Heart right ventricle (tissue), 16 donors: ENCODE data around the gene SERP1. TPM values are rescaled to one million over a fixed set of nuclear protein-coding genes. Genes with fewer than 3 reads are reported as not detected.

ENCODE experiments used
- ATAC-seq, 8 donors: fragments of 200-7000 bp; cut with Tn5 transposase; one replicate each; pipeline ENCODE4 v1.9.1; 2020; ENCODE audit warnings: mild to moderate bottlenecking in 8 of 8, moderate library complexity in 8 of 8, moderate number of reproducible peaks in 1 of 8
- DNase-seq, 2 donors: peaks; one replicate each; pipeline ENCODE4 v3.0.0-alpha.2; 2020
- H3K27ac ChIP-seq, 10 donors: fragments of 200-600 bp; sonication (generic) in 2 of 10; one replicate each; pipeline versions ENCODE4 v1.5.0 to v1.8.0; 2020 to 2022; ENCODE audit warnings: mild to moderate bottlenecking in 3 of 10
- H3K27me3 ChIP-seq, 7 donors: fragments of 200-600 bp; one replicate each; pipeline ENCODE4 v1.8.0; 2021 to 2022; ENCODE audit warnings: mild to moderate bottlenecking in 2 of 7
- H3K36me3 ChIP-seq, 9 donors: fragments of 200-600 bp; sonication (generic) in 1 of 9; one replicate each; pipeline versions ENCODE4 v1.5.0 to v1.8.0; 2020 to 2022; ENCODE audit warnings: mild to moderate bottlenecking in 2 of 9
- H3K4me1 ChIP-seq, 9 donors: fragments of 200-600 bp; sonication (generic) in 1 of 9; one replicate each; pipeline versions ENCODE4 v1.5.0 to v1.8.0; 2020 to 2022; ENCODE audit warnings: mild to moderate bottlenecking in 4 of 9
- H3K4me3 ChIP-seq, 10 donors: fragments of 200-600 bp; sonication (generic) in 2 of 10; one replicate each; pipeline versions ENCODE4 v1.5.0 to v1.8.0; 2020 to 2022; ENCODE audit warnings: mild to moderate bottlenecking in 7 of 10, moderate library complexity in 2 of 10
- H3K9me3 ChIP-seq, 11 donors: fragments of 200-600 bp in 10 of 11; sonication (generic) in 2 of 11; one replicate each; pipeline versions ENCODE4 v1.5.0 to v1.8.0; 2013 to 2022; ENCODE audit warnings: mild to moderate bottlenecking in 2 of 11, control low read depth in 1 of 11, moderate library complexity in 1 of 11
- WGBS, 2 donors: extraction: QIAGEN DNeasy Blood & Tissue Kit; methylation state at CpG; one replicate each; pipeline ENCODE4 v1.1.7; 2013; ENCODE audit warnings: inconsistent platforms in 1 of 2; 5-methylcytosine and 5-hydroxymethylcytosine counted together
- intact Hi-C, 10 donors: fragments of 100-400 bp; cut with DNase I; formaldehyde crosslinking; loops; one replicate each; pipeline versions ENCODE4 v1.11.1 to v1.14.2; 2022
- polyA plus RNA-seq, 2 donors: library from polyadenylated mRNA; stranded (reverse); fragments of 200-250 nt; gene quantifications; one replicate each; pipeline ENCODE4 v1.2.3, GENCODE V29; 2013
- total RNA-seq, 10 donors: library from RNA; stranded (reverse); fragmentation: NEBNext Ultra II Directional in 3 of 10; extraction: Animal tissue kit (Norgen Biotek cat#: 25700) in 3 of 10; gene quantifications; one replicate each; pipeline versions ENCODE4 v1.2.1 to v1.2.4, GENCODE V29; 2021 to 2023
- TF ChIP-seq, protein P1 (sequence below), 9 donors: fragments of 200-600 bp; sonication (generic) in 2 of 9; IDR thresholded peaks; one replicate each; pipeline versions ENCODE4 v1.5.0 to v1.8.0; 2021 to 2022; ENCODE audit warnings: antibody characterized with exemption in 9 of 9, mild to moderate bottlenecking in 5 of 9, moderate library complexity in 1 of 9
- donor health status: Arrhythmogenic right ventricular cardiomyopathy.
- donor health status: ischemic (EF 13 %, LVEDD 7.1; RV severe dilation, severe dysfunction).
- donor health status: healthy with polysubstance abuse.
- donor health status: DM: no; HTN: yes; CAD: no.
- donor health status: DM: no; HTN: no; CAD: no.
- donor health status: ischemic (EF 25% LVEDD 6.9; RV normal size, moderate dysfunction).
- donor health status: ischemic (EF 25% LVEDD 5.7; RV mildly dilated, moderate dysfunction).
- donor health status: healthy.
- donor health status: DM: yes; HTN: yes; CAD: no.
- donor health status: Ischemic cardiomyopathy.
- donor health status: ischemic (EF 35%, LVEDD 5.7; RV mildly dilated, moderate dysfunction).
- donor health status: nonischemic (EF 11% LVEDD 7.7; RV severe dilation, severe dysfunction).
- donor health status: DM: yes; HTN: yes; CAD: no.
- donor health status: PGD.
- donor health status: ischemic (EF 29% LVEDD 5.4; RV normal size, mild dysfunction).
- donor health status: nonischemic (EF 23%, LVEDD 6.1; RV moderate dilation, normal function).

The SERP1 gene
- total and polyA plus RNA-seq, 12 donors: 17.5 to 79.0 (median 21.9) TPM

DNA sequence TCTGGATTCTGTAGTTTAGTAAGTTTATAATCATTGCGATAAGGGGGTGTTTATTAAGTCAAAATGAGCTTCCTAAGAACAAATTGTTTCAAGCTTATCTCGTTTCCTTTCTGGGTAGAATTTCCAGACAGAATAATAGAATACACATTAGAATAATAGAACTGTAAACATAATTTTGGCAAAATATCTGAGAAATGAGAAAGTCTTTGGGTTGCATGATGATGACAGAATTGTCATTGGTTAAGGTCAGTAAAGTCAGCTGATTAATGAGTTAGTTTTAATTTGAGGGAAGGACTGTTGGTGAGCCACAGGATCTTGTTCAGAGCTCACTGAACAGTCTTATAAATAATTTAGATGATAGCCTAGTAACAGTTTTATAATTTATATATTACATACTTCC, 10.5 kb upstream of the SERP1 start:
- Histone ChIP-seq H3K4me1 (peaks cover 0 to 12% (median 6%) of the 10 kb centered on the region in 9 donors), H3K4me3 (no peak overlapping the region), H3K36me3 (peaks cover 0 to 96% (median 28%) of the 10 kb centered on the region in 9 donors), H3K27ac (no peak overlapping the region), H3K27me3 (no peaks in the 10 kb centered on the region), H3K9me3 (no peaks in the 10 kb centered on the region)
- DNase-seq (no peak), ATAC-seq (no peak)
- TF ChIP-seq, protein P1, sequence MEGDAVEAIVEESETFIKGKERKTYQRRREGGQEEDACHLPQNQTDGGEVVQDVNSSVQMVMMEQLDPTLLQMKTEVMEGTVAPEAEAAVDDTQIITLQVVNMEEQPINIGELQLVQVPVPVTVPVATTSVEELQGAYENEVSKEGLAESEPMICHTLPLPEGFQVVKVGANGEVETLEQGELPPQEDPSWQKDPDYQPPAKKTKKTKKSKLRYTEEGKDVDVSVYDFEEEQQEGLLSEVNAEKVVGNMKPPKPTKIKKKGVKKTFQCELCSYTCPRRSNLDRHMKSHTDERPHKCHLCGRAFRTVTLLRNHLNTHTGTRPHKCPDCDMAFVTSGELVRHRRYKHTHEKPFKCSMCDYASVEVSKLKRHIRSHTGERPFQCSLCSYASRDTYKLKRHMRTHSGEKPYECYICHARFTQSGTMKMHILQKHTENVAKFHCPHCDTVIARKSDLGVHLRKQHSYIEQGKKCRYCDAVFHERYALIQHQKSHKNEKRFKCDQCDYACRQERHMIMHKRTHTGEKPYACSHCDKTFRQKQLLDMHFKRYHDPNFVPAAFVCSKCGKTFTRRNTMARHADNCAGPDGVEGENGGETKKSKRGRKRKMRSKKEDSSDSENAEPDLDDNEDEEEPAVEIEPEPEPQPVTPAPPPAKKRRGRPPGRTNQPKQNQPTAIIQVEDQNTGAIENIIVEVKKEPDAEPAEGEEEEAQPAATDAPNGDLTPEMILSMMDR (IDR thresholded peaks at IDR 0.05): no peak
- 60 to 63% methylated on average over 2 of the region's 2 CpGs for WGBS, 2 donors
- intact Hi-C loops: loop anchor here in 1 of 10 donors (5.0 kb wide), 1 partner anchor 36 kb away; no protein-coding TSS in a partner anchor

DNA sequence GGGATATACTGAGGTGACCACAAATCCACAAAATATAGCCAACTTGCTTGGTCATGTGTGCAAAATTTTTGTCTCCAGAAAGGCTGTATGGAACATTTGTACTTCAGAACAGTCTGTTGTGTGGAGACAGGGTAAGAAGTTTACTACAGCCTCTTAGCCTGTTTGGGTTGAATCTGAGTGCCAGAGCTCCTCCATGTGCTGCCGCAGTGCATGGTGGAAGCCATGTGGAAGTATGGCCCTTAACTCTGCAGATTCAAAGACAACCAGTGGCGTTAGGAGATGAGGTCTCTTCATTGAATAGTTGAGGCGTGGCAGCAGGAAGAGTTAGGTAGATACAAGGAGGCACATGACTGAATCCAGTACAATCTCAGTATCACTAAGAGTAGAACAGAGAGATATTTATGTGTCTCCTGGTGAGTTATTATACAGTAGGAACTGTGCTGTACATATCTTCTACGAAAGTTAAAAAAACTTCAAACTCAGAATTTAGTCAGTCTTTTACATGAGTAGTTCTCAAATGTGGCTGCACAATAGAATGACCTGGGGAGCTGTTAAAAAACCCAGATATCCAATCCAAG, 9.7 kb upstream of the SERP1 start:
- DNase-seq (no peak), ATAC-seq (no peak)
- intact Hi-C loops: loop anchor here in 1 of 10 donors (5.0 kb wide), 1 partner anchor 36 kb away; no protein-coding TSS in a partner anchor
- Histone ChIP-seq H3K27ac (no peak overlapping the region), H3K4me1 (peaks cover 0 to 12% (median 6%) of the 10 kb centered on the region in 9 donors), H3K4me3 (no peak overlapping the region), H3K36me3 (peaks cover 0 to 95% (median 28%) of the 10 kb centered on the region in 9 donors), H3K27me3 (no peaks in the 10 kb centered on the region), H3K9me3 (no peaks in the 10 kb centered on the region)
- TF ChIP-seq, protein P1 (IDR thresholded peaks at IDR 0.05): no peak
- WGBS, 2 donors: 91 to 93% methylated on average over 4 of the region's 4 CpGs

DNA sequence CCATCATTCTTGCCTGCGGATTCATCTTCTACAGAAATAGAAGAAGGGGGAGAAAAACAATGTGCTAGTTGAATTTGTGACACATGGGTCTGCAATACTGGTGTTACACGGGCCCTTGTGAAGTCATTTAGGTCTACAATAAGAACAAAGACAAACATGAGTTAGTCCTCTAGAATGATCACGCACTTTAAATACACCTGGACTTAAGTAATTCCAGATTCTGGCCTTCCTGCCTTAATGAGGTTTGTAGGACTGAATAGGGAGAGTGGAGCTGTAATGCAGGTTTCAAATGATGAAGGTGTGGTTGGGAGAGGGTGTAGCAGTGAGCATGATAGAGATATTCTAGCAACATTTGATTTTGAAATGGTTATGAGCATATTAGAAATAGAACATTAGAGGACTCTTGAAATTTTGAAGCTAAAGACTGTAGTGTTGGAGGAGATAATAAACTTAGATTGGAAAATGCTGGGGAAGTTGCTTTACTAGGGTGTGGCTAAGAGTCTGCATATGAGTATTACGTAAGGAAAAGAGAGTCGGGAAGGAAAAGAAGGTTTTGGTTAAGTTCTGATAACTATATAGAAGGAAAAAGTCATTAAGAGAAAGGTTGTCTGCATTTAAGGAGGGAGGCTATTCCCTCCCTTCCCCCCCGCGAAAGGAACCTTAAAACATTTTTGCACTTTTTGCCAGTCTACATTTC, 897 bp upstream of the SERP1 start:
- DNase-seq (no peak), ATAC-seq (no peak)
- 24 to 26% methylated on average over 7 of the region's 7 CpGs for WGBS, 2 donors
- H3K36me3 ChIP-seq: peaks cover 0 to 50% (median 10%) of the 10 kb centered on the region in 9 donors
- peak overlapping the region; percentile 46 to 92 (median 86) for H3K4me3 ChIP-seq
- TF ChIP-seq, protein P1 (IDR thresholded peaks at IDR 0.05): no peak
- peaks cover 3 to 48% (median 33%) of the 10 kb centered on the region in 9 donors for H3K4me1 ChIP-seq
- intact Hi-C loops: loop anchor here in 5 of 10 donors (2.0 to 5.0 kb wide), 5 partner anchors 55 to 215 kb away; partner anchors contain the start of genes ERICH6 (in 3 of the 5), SIAH2 (in 2 of the 5), TSC22D2 (in 2 of the 5) and SELENOT (in 1 of the 5)
- H3K9me3 ChIP-seq: no peaks in the 10 kb centered on the region
- H3K27ac ChIP-seq: peak overlapping the region; percentile 23 to 99 (median 99)
- no peaks in the 10 kb centered on the region for H3K27me3 ChIP-seq

DNA sequence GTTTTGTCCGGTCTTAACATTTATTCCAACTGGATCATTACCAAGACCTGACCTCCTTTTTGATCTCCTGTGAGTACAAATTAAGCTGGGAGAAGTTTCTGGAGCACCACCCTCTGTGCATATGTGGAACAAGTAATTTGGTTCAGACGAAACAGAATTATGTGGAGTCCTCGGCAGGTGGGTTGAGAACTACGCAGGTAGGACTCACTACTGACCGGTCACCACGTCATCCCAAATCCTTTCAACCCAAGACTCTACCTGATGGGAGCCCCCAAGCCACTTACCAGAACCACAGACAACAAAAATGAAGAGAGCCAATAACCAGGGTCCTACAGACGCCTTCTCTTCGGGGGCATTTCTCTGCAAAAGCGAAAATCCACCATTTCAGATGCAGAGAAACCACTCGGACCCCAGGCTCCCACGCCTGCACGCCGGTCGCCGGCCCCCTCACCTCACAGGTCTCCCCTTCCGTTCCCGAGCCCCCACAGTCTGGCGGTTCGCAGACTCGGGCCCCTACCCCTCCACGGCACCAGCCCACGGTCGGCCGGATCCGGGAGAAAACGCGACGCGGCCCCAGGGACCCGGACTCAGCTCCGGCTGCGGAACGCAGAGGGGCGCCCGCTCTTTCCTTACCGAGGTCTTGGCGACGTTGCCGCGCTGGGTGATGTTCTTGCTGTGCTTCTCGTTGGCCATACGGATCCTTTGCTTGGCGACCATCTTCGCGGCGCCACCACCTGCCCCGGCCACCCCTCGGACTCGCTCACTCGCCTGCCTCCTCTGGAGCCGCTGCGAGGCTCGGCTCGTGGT, 674 bp downstream of the SERP1 start:
- peaks cover 3 to 60% (median 34%) of the 10 kb centered on the region in 9 donors for H3K4me1 ChIP-seq
- intact Hi-C loops: loop anchor here in 5 of 10 donors (1.0 to 5.0 kb wide), 6 partner anchors 57 to 217 kb away; partner anchors contain the start of genes ERICH6 (in 3 of the 5), SELENOT (in 2 of the 5), SIAH2 (in 2 of the 5) and TSC22D2 (in 2 of the 5)
- peaks cover 0 to 49% (median 10%) of the 10 kb centered on the region in 9 donors for H3K36me3 ChIP-seq
- no peaks in the 10 kb centered on the region for H3K27me3 ChIP-seq
- H3K9me3 ChIP-seq: no peaks in the 10 kb centered on the region
- peak; percentile 2 to 33 (median 20) for ATAC-seq
- 0 to 1% methylated on average over 54 of the region's 54 CpGs for WGBS, 2 donors
- peak in 1 of 2 donors; percentile 43 for DNase-seq
- H3K27ac ChIP-seq: peak overlapping the region; percentile 92 to 99 (median 99)
- H3K4me3 ChIP-seq: peak overlapping the region; percentile 80 to 92 (median 88)
- TF ChIP-seq, protein P1 (IDR thresholded peaks at IDR 0.05): no peak
